Stimulated activated naive CD8-positive, alpha-beta T cell treated with anti-CD3 and anti-CD28 coated beads, Interleukin-15, amount 100 ng/mL, for 72 hours (primary cell): ENCODE results near the gene ZC3H7A.

Experiments used
- ATAC-seq: fragments of 150-1000 bp; cut with Tn5 transposase; 2 replicates; pipeline ENCODE4 v1.10.0; 2021; ENCODE audit warnings: mild to moderate bottlenecking, moderate library complexity
- DNase-seq, 2 donors: peaks; one replicate each; pipeline ENCODE4 v3.0.0; 2021 to 2022
- H3K27ac Mint-ChIP-seq, 2 donors: one replicate each; pipeline ENCODE4 v1.8.0; 2022; ENCODE audit warnings: mild to moderate bottlenecking in 2 of 2, mixed read lengths in 2 of 2, moderate library complexity in 2 of 2
- H3K27me3 Mint-ChIP-seq: one replicate; pipeline ENCODE4 v1.8.0; 2022; ENCODE audit warnings: mixed read lengths
- H3K4me1 Mint-ChIP-seq: one replicate; pipeline ENCODE4 v1.8.0; 2022; ENCODE audit warnings: mild to moderate bottlenecking, mixed read lengths
- H3K4me3 Mint-ChIP-seq, 2 donors: one replicate each; pipeline ENCODE4 v1.8.0; 2022; ENCODE audit warnings: mild to moderate bottlenecking in 2 of 2, mixed read lengths in 2 of 2, moderate library complexity in 1 of 2
- H3K9me3 Mint-ChIP-seq, 2 donors: one replicate each; pipeline ENCODE4 v1.8.0; 2022; ENCODE audit warnings: mixed read lengths in 2 of 2

Gene ZC3H7A

DNA sequence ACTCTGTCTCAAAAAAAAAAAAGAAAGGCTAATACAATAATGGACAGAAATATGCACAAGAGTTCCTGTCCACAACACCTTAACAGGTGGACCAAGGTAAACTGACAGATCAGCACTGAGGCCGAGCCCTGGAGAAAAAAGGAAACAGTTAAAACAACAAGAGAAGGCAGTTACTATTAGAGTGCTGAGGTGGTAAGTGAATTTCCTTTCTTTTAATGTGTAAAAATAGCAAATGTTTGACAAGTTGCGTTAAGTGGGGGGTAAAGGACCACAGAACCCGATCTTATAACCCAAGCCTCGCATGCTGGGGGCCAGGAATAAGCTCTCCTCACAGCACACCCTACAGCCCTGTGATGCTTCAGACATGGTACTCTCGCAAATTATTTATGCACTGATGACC lies 79.2 kb downstream of the ZC3H7A start:
- H3K4me1 Mint-ChIP-seq, result peaks cover 14% of the 10 kb centered on the region
- ATAC-seq (no peak), DNase-seq (no peak)
- H3K9me3 Mint-ChIP-seq, result no peaks in the 10 kb centered on the region
- no peak overlapping the region for H3K27ac Mint-ChIP-seq
- no peaks in the 10 kb centered on the region for H3K27me3 Mint-ChIP-seq
- H3K4me3 Mint-ChIP-seq, result no peak overlapping the region

DNA sequence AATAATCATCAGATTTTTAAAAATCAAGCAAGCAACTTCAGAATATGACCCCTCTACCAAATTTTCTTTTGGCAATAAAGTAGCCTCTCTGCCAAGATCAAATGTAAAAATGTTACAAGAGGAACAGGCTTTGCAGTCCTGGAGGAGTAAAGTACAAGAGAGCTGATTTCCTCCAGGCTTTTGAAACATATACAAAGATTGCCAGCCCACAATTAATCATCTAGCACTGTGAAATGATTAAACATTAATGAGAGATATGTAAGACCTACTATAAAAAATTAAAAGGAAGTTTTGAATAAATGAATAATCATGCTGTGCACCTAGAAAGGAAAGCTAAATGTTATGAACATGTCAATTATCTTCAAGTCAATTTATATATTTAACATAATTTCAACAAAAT lies 80.7 kb downstream of the ZC3H7A start:
- H3K9me3 Mint-ChIP-seq, result no peaks in the 10 kb centered on the region
- no peak for ATAC-seq
- peaks cover 14% of the 10 kb centered on the region for H3K4me1 Mint-ChIP-seq
- no peak overlapping the region for H3K4me3 Mint-ChIP-seq
- no peak overlapping the region for H3K27ac Mint-ChIP-seq
- DNase-seq, result no peak
- H3K27me3 Mint-ChIP-seq, result no peaks in the 10 kb centered on the region

DNA sequence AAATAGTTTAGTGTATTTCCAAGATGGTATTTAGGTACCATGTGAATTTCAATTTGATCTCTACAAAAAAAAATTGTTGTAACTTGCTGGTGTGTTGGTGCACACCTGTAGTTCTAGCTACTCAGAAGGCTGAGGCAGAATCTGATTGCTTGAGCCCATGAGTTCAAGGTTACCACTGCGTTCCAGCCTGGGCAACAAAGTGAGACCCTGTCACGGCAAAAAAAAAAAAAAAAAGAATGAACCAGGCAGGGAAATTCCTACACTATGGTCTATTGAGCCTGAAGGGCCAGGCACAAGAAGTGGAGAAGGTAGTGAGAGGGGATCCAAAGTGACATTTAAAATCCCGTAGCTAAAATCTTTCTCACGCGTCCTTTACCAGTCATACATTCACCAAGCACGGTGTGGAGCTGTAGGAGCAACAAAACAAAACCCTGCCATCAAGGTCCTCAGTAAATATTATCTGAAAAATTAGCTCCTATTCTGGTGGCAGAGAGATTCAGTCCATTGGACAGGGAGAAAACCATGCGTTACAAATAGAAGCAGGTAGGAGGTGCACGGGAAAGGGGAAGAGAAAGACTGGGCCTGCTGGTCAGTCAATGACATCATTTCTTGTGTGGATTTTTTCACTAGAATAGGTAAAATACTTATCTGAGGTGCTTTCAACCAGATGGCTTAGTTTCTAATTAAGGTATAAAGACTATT lies 81.7 kb downstream of the ZC3H7A start:
- peaks cover 14% of the 10 kb centered on the region for H3K4me1 Mint-ChIP-seq
- DNase-seq (no peak), ATAC-seq (no peak)
- no peaks in the 10 kb centered on the region for H3K9me3 Mint-ChIP-seq
- H3K4me3 Mint-ChIP-seq, result no peak overlapping the region
- no peak overlapping the region for H3K27ac Mint-ChIP-seq
- H3K27me3 Mint-ChIP-seq, result no peaks in the 10 kb centered on the region

DNA sequence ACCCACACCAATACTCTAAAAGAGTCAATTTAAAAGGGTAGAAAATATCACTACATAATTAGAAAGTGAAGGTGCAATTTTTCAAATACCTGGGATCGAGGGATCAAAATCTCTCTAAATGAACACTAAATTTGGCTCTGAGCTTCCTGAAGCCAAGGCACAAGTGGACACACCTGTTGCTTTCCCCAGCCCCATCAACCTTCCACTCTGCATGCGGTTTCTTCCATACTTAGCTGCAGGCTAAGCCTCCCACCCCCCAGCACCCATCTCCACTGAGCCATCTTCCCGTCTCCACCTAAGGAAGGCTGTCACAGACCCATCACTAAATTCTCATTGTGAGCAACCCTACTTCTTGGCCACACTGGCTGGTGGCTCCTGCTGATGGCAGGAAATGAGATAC lies 84.9 kb downstream of the ZC3H7A start:
- no peak overlapping the region for H3K27ac Mint-ChIP-seq
- H3K4me3 Mint-ChIP-seq, result no peak overlapping the region
- no peak for ATAC-seq

DNA sequence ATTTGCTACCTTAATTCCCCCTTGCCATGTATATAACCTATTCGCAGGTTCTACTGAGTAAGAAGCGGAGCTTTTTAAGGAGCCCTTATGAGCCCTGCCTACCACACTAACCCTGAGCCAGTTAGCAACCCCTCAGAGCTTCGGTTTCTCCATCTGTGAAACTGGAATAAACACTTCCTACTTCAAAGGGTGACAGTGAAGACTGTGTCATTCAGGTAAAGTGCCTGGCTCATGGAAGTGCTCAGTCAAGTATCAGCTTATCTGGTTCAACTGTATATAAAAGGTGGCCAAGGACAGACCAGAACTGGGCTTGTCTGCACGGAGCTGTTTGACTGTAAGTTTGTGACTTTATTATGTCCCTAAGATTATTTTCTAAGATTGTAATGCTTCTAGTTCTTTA lies 85.4 kb downstream of the ZC3H7A start:
- Mint-ChIP-seq H3K27me3 (no peaks in the 10 kb centered on the region), H3K4me3 (no peak overlapping the region), H3K27ac (no peak overlapping the region), H3K9me3 (no peaks in the 10 kb centered on the region), H3K4me1 (peaks cover 3% of the 10 kb centered on the region)
- DNase-seq (no peak), ATAC-seq (no peak)

More for the DNA sequence above, 84.9 kb downstream of the ZC3H7A start:
- H3K27me3 Mint-ChIP-seq, result no peaks in the 10 kb centered on the region
- H3K9me3 Mint-ChIP-seq, result no peaks in the 10 kb centered on the region
- DNase-seq, result no peak
- H3K4me1 Mint-ChIP-seq, result peaks cover 6% of the 10 kb centered on the region

DNA sequence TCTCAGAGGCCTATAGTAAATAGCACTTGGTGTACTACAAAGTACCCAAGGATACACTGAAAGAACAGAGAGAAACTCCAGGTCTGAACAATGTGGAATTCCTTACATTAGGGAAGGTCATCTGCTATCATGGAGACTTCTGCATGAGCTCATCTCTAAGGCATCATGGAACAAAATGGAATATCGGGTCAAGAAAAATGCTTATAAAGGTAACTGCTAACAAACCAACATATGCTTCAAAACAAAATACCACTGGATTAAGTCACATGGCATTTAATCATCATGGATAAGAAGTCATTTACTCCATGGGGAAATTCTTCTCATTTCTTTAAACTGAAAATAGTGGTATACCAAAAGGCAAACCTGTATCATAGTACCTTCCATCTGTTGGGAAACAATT lies 88.6 kb downstream of the ZC3H7A start:
- ATAC-seq, result no peak
- Mint-ChIP-seq H3K27ac (no peak overlapping the region), H3K27me3 (no peaks in the 10 kb centered on the region), H3K9me3 (no peaks in the 10 kb centered on the region), H3K4me3 (no peak overlapping the region), H3K4me1 (peaks cover 6% of the 10 kb centered on the region)
- no peak for DNase-seq

DNA sequence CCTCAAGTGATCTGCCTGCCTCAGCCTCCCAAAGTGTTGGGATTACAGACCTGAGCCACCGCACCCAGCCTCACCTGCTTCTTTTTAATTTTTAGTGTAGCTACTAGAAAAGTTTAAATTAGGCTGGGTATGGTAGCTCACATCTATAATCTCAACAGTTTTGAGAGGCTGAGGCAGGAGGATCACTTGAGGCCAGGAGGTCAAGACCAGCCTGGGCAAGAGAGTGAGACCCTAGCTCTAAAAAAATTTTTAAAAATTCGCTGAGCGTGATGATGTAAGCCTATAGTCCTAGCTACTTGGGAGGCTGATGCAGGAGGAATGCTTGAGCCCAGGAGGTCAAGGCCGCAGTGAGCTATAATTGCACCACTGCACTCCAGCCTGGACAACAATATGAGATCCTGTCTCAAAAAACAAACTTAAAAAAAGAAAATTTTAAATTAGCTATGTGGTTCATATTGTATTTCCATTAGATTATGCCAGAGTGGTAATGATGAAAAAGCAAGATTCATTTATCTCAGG lies 89.3 kb downstream of the ZC3H7A start:
- H3K9me3 Mint-ChIP-seq, result no peaks in the 10 kb centered on the region

DNA sequence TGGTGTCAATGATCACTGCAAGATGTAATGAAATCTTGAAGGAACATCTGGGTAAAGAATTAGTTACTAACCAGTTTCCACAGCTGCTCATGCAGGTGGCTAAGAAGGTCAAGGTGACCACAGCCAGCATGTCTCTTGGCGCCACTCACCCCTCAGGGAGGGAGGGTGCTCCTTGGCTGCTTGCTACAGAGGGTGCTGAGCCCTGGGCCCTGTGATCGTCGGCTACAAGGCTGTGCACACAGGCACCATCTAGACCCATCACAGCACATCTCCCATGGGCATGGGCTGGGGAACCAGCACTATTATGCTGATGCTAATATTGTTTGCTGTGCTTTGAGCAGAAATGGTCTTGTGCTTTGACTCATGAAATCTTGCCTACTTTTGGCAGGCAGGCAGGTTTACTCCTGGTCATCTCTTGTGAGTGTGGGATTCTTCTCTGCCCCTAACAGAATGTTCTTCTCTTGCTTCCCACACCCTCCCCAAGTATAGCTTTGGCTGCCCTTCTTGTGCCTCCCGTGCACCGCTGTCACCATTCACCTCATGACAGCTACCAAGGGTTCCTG lies 90.8 kb downstream of the ZC3H7A start:
- H3K9me3 Mint-ChIP-seq, result no peaks in the 10 kb centered on the region
- no peak for ATAC-seq
- no peak overlapping the region for H3K27ac Mint-ChIP-seq
- no peak for DNase-seq
- no peaks in the 10 kb centered on the region for H3K27me3 Mint-ChIP-seq
- no peak overlapping the region for H3K4me3 Mint-ChIP-seq
- H3K4me1 Mint-ChIP-seq, result peaks cover 6% of the 10 kb centered on the region

More for the DNA sequence above, 89.3 kb downstream of the ZC3H7A start:
- Mint-ChIP-seq H3K27ac (no peak overlapping the region), H3K4me3 (no peak overlapping the region), H3K27me3 (no peaks in the 10 kb centered on the region), H3K4me1 (peaks cover 6% of the 10 kb centered on the region)
- ATAC-seq (no peak), DNase-seq (no peak)

DNA sequence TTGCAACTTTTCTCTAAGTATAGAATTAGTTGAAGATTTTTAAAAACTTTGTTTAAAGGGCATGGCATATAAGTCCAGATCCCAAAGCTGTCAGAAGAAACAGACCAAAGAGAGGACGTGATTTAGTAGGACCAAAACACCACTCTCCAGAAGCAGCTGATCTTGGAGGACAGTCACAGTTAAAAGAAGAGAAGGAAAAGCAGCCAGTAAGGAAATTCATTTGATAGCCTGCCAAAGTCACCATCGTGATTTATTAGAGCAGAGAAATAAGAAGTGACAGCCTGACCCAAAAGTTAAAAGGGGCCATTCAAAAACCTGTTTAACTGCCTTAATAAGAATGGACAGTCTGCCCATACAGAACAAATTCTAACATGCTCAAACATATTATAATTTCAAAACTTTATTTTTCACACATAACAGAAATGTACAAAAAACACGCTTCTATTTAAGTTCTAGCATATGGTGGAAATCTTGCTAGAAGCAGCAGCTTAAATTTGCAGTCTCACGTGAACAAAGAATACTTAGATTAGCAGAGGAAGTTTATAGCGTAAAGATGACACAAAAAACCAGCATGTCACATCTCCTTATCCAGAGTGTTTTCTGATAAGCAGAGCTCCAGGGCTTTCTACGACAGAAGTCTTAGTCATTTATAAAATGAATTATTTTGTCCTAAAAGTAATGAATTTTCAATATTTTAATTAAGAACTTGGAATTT lies 91.6 kb downstream of the ZC3H7A start:
- no peaks in the 10 kb centered on the region for H3K27me3 Mint-ChIP-seq
- DNase-seq (no peak), ATAC-seq (no peak)
- peaks cover 11% of the 10 kb centered on the region for H3K4me1 Mint-ChIP-seq
- H3K27ac Mint-ChIP-seq, result no peak overlapping the region
- H3K4me3 Mint-ChIP-seq, result no peak overlapping the region
- H3K9me3 Mint-ChIP-seq, result no peaks in the 10 kb centered on the region
